IMR-90 (cell line): Measurements from ENCODE around the gene TXNL1. TPM values are rescaled to one million over a fixed set of nuclear protein-coding genes. Genes with fewer than 3 reads are reported as not detected.

Experiments
- ATAC-seq: fragments of 200-7000 bp; cut with Tn5 transposase; 2 replicates; pipeline ENCODE4 v1.9.1; 2020; ENCODE audit warnings: low read depth, mild to moderate bottlenecking, moderate library complexity
- BruUV-seq: library from RNA; stranded (reverse); fragments of 400-500 nt; replicated peaks from 2 replicates; lab custom pipeline; 2021; lab: Mats Ljungman, UMichigan
- CTCF ChIA-PET: fragments of 300-600 bp; formaldehyde crosslinking; extraction: SDS; loops from one replicate; lab custom pipeline; 2021; ENCODE audit warnings: antibody characterized with exemption; lab: Yijun Ruan, JAX
- POLR2A ChIA-PET: fragments of 300-600 bp; sonication (Branson Sonifier 250); formaldehyde crosslinking; loops from one replicate; lab custom pipeline; 2022; ENCODE audit warnings: antibody characterized with exemption; ENCODE audit not compliant: unreplicated experiment; lab: Charles Lee
- DNase-seq: peaks from one replicate; pipeline ENCODE4 v3.0.0; 2013
- H2AFZ ChIP-seq: replicated peaks from 2 replicates; pipeline ENCODE3; 2013; ENCODE audit warnings: low read length, mild to moderate bottlenecking; ENCODE audit not compliant: poor library complexity
- H2AK5ac ChIP-seq: 2 replicates; pipeline ENCODE4 v1.6.1; 2013; ENCODE audit warnings: low read depth, low read length, inconsistent platforms
- H2AK9ac ChIP-seq: replicated peaks from 2 replicates; pipeline ENCODE3; 2013; ENCODE audit warnings: mild to moderate bottlenecking, low read depth, low read length, moderate library complexity; ENCODE audit not compliant: poor library complexity
- H2BK120ac ChIP-seq: 2 replicates; pipeline ENCODE4 v1.6.1; 2013; ENCODE audit warnings: low read depth, low read length, inconsistent platforms
- H2BK15ac ChIP-seq: 3 replicates; pipeline ENCODE4 v1.6.1; 2013; ENCODE audit warnings: low read depth, low read length, inconsistent platforms
- H2BK20ac ChIP-seq: 2 replicates; pipeline ENCODE4 v1.6.1; 2013; ENCODE audit warnings: low read depth, mild to moderate bottlenecking, inconsistent platforms, low read length, moderate library complexity
- H2BK5ac ChIP-seq: 2 replicates; pipeline ENCODE4 v1.6.1; 2013; ENCODE audit warnings: mild to moderate bottlenecking, low read depth, low read length, inconsistent platforms; ENCODE audit not compliant: poor library complexity, severe bottlenecking
- H3K14ac ChIP-seq: replicated peaks from 2 replicates; pipeline ENCODE4 v1.6.1; 2013; ENCODE audit warnings: low read depth, low read length, inconsistent platforms
- H3K18ac ChIP-seq: 2 replicates; pipeline ENCODE4 v1.6.1; 2013; ENCODE audit warnings: low read depth, low read length, control low read depth
- H3K23ac ChIP-seq: 2 replicates; pipeline ENCODE4 v1.6.1; 2013; ENCODE audit warnings: low read depth, low read length, inconsistent platforms
- H3K27ac ChIP-seq: 2 replicates; pipeline ENCODE4 v1.5.1; 2013; ENCODE audit warnings: mild to moderate bottlenecking, control low read depth, low read length; ENCODE audit not compliant: insufficient read depth
- H3K27me3 ChIP-seq: 2 replicates; pipeline ENCODE4 v1.6.1; 2013; ENCODE audit warnings: low read length; ENCODE audit not compliant: control insufficient read depth, insufficient read depth
- H3K36me3 ChIP-seq: 2 replicates; pipeline ENCODE4 v1.6.1; 2013; ENCODE audit warnings: low read length, mixed read lengths; ENCODE audit not compliant: control insufficient read depth, insufficient read depth
- H3K4ac ChIP-seq: 2 replicates; pipeline ENCODE4 v1.6.1; 2013; ENCODE audit warnings: low read depth, low read length, inconsistent platforms
- H3K4me1 ChIP-seq: 2 replicates; pipeline ENCODE4 v1.6.1; 2013; ENCODE audit warnings: low read length, mixed read lengths; ENCODE audit not compliant: control insufficient read depth, insufficient read depth
- H3K4me2 ChIP-seq: 2 replicates; pipeline ENCODE4 v1.6.1; 2013; ENCODE audit warnings: low read depth, mild to moderate bottlenecking, control low read depth, low read length, moderate library complexity
- H3K4me3 ChIP-seq: 2 replicates; pipeline ENCODE4 v1.5.1; 2013; ENCODE audit warnings: low read depth, mild to moderate bottlenecking, control low read depth, low read length, moderate library complexity; ENCODE audit not compliant: insufficient read depth
- H3K56ac ChIP-seq: 2 replicates; pipeline ENCODE4 v1.6.1; 2013; ENCODE audit warnings: low read length, inconsistent platforms; ENCODE audit not compliant: insufficient read depth; ENCODE audit errors: extremely low read depth
- H3K79me1 ChIP-seq, 2 experiments: 2 replicates each; pipeline ENCODE4 v1.6.1; 2013; ENCODE audit warnings: low read length in 2 of 2, inconsistent platforms in 1 of 2, low read depth in 1 of 2
- H3K9ac ChIP-seq: 2 replicates; pipeline ENCODE4 v1.6.1; 2013; ENCODE audit warnings: low read depth, low read length, control low read depth
- H3K9me1 ChIP-seq: 2 replicates; pipeline ENCODE4 v1.6.1; 2013; ENCODE audit warnings: low read length, inconsistent platforms; ENCODE audit not compliant: insufficient read depth
- H3K9me3 ChIP-seq: 2 replicates; pipeline ENCODE4 v1.6.1; 2013; ENCODE audit warnings: low read length; ENCODE audit not compliant: control insufficient read depth, insufficient read depth
- H4K20me1 ChIP-seq: 2 replicates; pipeline ENCODE4 v1.6.1; 2013; ENCODE audit warnings: low read length, inconsistent platforms; ENCODE audit not compliant: insufficient read depth
- H4K5ac ChIP-seq: 2 replicates; pipeline ENCODE4 v1.6.1; 2013; ENCODE audit warnings: mild to moderate bottlenecking, low read depth, low read length, control low read depth
- H4K8ac ChIP-seq, 2 experiments: 2 replicates each; pipeline ENCODE4 v1.6.1; 2013; ENCODE audit warnings: low read depth in 2 of 2, low read length in 2 of 2, control low read depth in 1 of 2, inconsistent platforms in 1 of 2
- H4K91ac ChIP-seq: 2 replicates; pipeline ENCODE4 v1.6.1; 2013; ENCODE audit warnings: low read depth, low read length, inconsistent platforms; ENCODE audit not compliant: insufficient read depth
- BHLHE40 ChIP-seq: fragments of 150-350 bp; IDR thresholded peaks from 2 replicates; pipeline ENCODE4 v1.6.1; 2016; ENCODE audit warnings: mild to moderate bottlenecking, low read depth, low read length
- FOS ChIP-seq: fragments of 150-350 bp; IDR thresholded peaks from 2 replicates; pipeline ENCODE4 v1.6.1; 2016; ENCODE audit warnings: low read depth, low read length
- NFE2L2 ChIP-seq: fragments of 150-350 bp; IDR thresholded peaks from 2 replicates; pipeline ENCODE4 v1.6.1; 2016; ENCODE audit warnings: low read depth, mild to moderate bottlenecking, low read length
- RCOR1 ChIP-seq: IDR thresholded peaks from 2 replicates; pipeline ENCODE4 v1.6.1; 2012; ENCODE audit warnings: mild to moderate bottlenecking, low read length, improper control_type of control experiment; ENCODE audit not compliant: insufficient replicate concordance
- RFX5 ChIP-seq: IDR thresholded peaks from 2 replicates; pipeline ENCODE4 v1.8.0; 2012; ENCODE audit warnings: low read depth, mild to moderate bottlenecking, low read length, moderate library complexity
- SMC3 ChIP-seq: fragments of 150-350 bp; IDR thresholded peaks from 2 replicates; pipeline ENCODE4 v1.6.1; 2016; ENCODE audit warnings: low read depth, mild to moderate bottlenecking, antibody characterized with exemption, low read length, moderate library complexity
- WGBS, 2 experiments: methylation state at CpG; one replicate each; pipeline versions ENCODE4 v1.1.5 to v1.1.7; 2013; ENCODE audit warnings: missing lambda C conversion rate in 2 of 2; ENCODE audit not compliant: insufficient read length in 1 of 2; ENCODE audit errors: extremely low coverage in 2 of 2; 5-methylcytosine and 5-hydroxymethylcytosine counted together
- dilution Hi-C: fragments of 300-500 bp; cut with HindIII; formaldehyde crosslinking; loops from one replicate; pipeline ENCODE4 v1.14.3; 2018; ENCODE audit warnings: low sequenced_read_pairs; ENCODE audit not compliant: unreplicated experiment
- in situ Hi-C: fragments of 300-500 bp; cut with MboI; formaldehyde crosslinking; loops from 3 replicates; pipeline ENCODE4 v1.14.3; 2019; ENCODE audit warnings: low sequenced_read_pairs, inconsistent platforms, mixed read lengths
- intact Hi-C: fragments of 100-400 bp; cut with micrococcal nuclease; formaldehyde crosslinking; loops from 2 replicates; pipeline ENCODE4 v1.10.0; 2022
- polyA plus RNA-seq, 3 experiments: library from polyadenylated mRNA; depleted of rRNA; stranded (reverse); fragments of >200 nt; gene quantifications; 2 replicates each; pipeline ENCODE4 v1.2.3, GENCODE V29; 2012; ENCODE audit warnings: low replicate concordance in 1 of 3
- total RNA-seq: library from RNA; depleted of rRNA; stranded (reverse); fragments of >200 nt; gene quantifications from 2 replicates; pipeline ENCODE4 v1.2.3, GENCODE V29; 2012

The TXNL1 gene
- total and polyA plus RNA-seq, 2 of the 4 experiments (the other 2 are of a cell fraction): 38.7 to 62.5 TPM

DNA sequence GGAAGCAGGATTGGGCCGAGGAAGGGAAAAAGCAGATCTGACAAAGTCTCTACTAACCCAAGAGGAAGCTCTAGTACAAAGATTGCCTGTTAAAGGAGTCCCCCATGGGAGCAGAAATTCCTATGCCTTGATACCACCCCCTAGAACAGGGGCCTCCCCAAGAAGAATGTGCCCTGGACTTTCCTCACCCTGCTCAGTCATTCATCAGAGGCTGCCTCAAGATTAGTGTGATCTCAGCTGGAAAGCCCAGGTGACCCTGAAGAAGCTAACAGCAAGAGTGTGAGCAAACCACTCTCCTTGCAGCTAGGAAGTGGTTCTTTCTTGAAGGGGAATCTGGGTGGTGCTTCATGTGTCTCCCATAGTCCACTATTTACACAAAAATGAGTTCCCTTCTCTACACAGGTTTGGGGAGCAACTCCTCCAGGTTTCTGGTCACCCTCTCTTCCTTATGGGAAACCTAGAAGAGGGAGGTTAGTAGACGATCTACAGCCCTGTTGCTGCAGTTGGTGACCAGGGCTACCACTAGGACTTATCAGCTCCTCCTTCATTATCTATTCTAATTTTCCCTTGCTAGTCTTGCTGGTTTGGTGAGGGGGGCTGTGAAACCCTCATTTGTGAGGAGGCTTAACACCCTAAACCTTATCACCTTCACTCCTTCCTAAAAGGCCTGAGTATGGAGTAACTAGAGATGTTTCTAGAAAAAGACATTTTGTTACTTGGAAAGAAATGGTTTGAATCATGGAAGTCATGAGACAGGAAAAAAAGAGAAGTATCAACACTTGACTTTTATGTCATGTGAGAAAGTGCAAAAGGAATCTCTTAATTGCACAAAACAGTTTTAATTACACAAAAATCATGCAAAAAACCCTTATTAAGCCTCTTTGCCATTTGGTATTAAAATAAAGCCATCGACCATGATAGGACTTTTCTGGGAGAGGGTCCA is 9.8 kb upstream of the TXNL1 start:
- H3K14ac ChIP-seq: no peak overlapping the region
- no peak overlapping the region for H2AFZ ChIP-seq
- no peak overlapping the region for H2BK5ac ChIP-seq
- H3K18ac ChIP-seq: no peak overlapping the region
- POLR2A ChIA-PET: no interaction called here
- no peak for ATAC-seq
- no peaks in the 10 kb centered on the region for H4K20me1 ChIP-seq
- H3K9ac ChIP-seq: no peak overlapping the region
- no peak overlapping the region for H4K5ac ChIP-seq
- WGBS, 2 experiments: no CpG with 5 or more reads among the region's 3 CpGs
- CTCF ChIA-PET: interaction anchor here (0.6 kb wide), 2 partner anchors 58 to 1373 kb away, joined by 3 to 4 read pairs; no protein-coding TSS in a partner anchor
- H3K79me1 ChIP-seq: peaks cover 5 to 15% of the 10 kb centered on the region in 2 experiments
- no peak overlapping the region for H2AK5ac ChIP-seq
- dilution Hi-C loops: no loop called here
- no peaks in the 10 kb centered on the region for H3K36me3 ChIP-seq
- no peak overlapping the region for H3K4ac ChIP-seq
- intact Hi-C loops: no loop called here
- no peak overlapping the region for H3K56ac ChIP-seq
- no peak overlapping the region for H2BK120ac ChIP-seq
- peaks cover 4% of the 10 kb centered on the region for H3K9me1 ChIP-seq
- in situ Hi-C loops: no loop called here
- DNase-seq: no peak
- H3K23ac ChIP-seq: no peak overlapping the region
- no peaks in the 10 kb centered on the region for H3K9me3 ChIP-seq
- no TSS peak for BruUV-seq
- no peak overlapping the region for H3K27ac ChIP-seq
- H2BK15ac ChIP-seq: no peak overlapping the region
- H3K27me3 ChIP-seq: no peaks in the 10 kb centered on the region
- no peak overlapping the region for H3K4me3 ChIP-seq
- no peak overlapping the region for H3K4me2 ChIP-seq
- no peak overlapping the region for H4K91ac ChIP-seq
- H4K8ac ChIP-seq: no peak overlapping the region
- no peak overlapping the region for H2AK9ac ChIP-seq
- H3K4me1 ChIP-seq: peaks cover 3% of the 10 kb centered on the region; the same call in 1 of the 2 replicates
- H2BK20ac ChIP-seq: no peak overlapping the region
- TF ChIP-seq RFX5: no peak
- TF ChIP-seq BHLHE40: no peak
- TF ChIP-seq RCOR1: no peak
- no peak for TF ChIP-seq SMC3
- TF ChIP-seq FOS: no peak
- TF ChIP-seq NFE2L2: no peak
